ENCODE results near the gene HNRNPA1.
"Not testable (repeated sequence)": the region's sequence is repeated elsewhere in the genome, so short reads cannot be mapped to it uniquely, and the experiment has no call there.

The HNRNPA1 gene

DNA sequence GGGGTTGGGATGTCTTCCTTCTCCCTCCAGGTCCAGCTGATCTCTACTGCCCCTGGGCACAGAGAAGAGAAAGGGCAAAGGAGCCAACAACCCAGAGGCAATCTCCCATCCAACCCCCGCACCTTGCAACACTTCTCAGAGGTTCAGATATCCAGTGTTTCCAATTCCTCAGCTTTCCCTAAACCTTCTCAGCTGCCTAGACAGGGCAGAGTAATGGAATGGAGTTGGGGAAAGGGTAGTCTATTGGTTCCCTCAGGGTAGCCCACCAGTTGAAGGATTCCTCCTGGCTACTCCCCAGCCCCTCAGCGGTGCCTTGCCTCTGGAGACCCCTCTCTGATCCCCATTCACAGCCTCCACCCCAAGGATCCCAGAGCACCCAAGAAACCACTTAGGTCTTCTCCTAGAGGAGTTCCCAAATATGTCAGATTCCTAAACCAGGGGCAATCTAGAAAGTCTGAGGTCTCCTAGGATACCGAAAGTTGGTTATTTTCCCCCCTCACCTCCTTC lies 19.8 kb downstream of the HNRNPA1 start:
- DNase-seq = no peak

DNA sequence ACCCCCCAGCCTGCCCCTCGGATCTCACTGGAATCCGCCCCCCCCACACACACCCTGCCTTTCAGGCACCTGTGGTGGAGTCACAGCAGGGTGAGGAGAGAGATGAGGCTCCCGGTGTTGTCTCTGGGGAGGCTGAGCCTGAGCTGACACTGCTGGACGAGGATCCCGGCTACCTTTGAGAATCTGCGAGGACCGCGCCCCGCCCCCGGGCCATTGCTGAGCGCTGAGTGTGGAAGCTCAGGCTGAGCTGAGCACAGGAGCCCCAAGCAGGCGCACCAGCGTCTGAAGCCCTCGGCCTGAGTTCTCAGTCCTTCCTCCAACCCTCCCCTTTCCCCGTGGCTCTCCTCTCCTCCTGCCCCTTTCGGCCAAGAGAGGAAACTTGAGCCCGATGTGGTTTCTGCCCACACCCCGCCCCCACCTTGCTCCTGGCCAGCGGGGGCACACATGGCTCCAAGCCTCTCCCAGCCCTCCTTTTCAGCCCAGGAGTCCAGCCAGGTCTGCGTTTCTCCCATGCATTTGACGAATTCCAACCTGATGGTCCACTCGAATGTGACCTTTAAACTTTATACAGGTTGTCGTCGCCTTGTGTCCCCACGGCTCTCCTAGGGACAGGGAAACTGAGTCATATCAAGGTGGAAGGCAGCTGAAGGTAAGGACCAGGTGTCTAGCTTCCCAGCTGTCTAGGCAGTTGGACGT lies 20.4 kb downstream of the HNRNPA1 start, which contains the start of gene NFE2:
Gene NFE2, minus strand, starts transcription at position 284 of the 696 bp plus-strand sequence. CDS start 5,767 bp downstream, outside the sequence.
- peak; percentile 46 for DNase-seq

- no peak for DNase-seq
These were observed 21.0 kb downstream of the HNRNPA1 start for GRCh38 chr12:54301428-54302048.

GRCh38 chr12:54303640-54304039 lies 23.1 kb downstream of the HNRNPA1 start:
- no peak for DNase-seq

- DNase-seq = no peak
These were observed 23.8 kb downstream of the HNRNPA1 start for GRCh38 chr12:54304187-54304810.

- no peak for DNase-seq
These were observed 26.6 kb downstream of the HNRNPA1 start for GRCh38 chr12:54306925-54307741.

GRCh38 chr12:54311051-54311450 lies 30.5 kb downstream of the HNRNPA1 start:
- DNase-seq = no peak

GRCh38 chr12:54312309-54312708 lies 31.8 kb downstream of the HNRNPA1 start:
- not testable (repeated sequence) for DNase-seq

DNA sequence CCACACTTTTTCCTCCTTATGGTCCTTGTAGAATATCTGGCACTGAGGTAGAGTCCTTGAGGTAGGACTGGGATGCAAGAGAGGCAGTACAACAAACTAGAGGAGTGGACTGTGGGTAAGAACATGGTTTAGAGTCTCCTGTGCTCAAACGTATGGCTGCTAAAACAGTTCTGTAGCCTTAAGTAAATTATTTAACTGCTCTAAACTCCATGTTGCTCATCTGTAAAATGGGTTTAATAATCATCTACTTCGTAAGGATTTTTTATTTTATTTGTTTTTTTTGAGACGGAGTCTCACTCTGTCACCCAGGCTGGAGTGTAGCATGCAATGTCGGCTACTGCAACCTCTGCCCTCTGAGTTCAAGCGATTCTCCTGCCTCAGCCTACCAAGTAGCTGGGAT lies 40.8 kb downstream of the HNRNPA1 start:
- no peak for DNase-seq

DNA sequence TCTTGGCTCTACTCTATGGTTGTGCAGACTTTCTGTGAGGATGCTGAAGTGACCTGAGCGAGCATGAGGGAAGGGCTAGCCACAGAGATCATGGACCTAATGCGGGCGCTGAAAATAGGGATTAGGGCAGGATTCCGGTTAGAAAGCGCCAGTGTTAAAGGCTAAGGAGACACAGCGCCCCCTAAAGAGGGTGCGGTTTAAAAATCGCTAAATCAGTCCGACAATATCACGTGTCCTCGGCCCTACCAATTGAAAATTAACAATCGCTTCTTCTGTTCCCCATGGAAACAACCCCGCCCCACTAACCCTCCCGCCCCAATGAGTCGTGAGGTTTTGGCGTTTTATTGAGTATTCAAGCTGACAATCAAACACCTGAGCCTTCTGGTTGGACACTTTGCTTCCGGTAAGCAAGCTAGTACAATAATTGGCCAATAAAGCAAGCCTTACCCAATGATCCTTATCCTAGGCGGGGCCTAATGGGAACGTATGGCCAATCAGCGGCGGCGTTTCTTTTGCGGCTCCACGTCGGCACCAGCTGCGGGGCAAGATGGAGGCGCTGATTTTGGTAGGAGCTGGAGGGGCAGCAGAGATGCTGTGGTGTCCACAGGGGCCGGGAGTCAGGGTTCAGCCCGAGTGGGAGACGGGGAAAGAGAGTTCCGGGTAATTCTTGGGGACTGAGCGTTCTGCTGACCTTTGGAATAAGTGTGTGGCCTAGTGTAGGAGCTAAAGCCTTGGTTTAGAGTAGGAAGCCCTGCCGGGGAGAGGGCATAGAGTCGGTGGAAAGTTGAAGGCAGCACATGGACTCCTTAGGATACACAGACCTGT lies 44.3 kb downstream of the HNRNPA1 start, which contains the start of gene COPZ1:
Gene COPZ1, plus strand, starts transcription at position 515 of the 825 bp plus-strand sequence. Its CDS starts 33 bp downstream, at position 548.
- peak; percentile 88 for DNase-seq

- not testable (repeated sequence) for DNase-seq
These were observed 45.0 kb downstream of the HNRNPA1 start for GRCh38 chr12:54325442-54326109.

- DNase-seq = no peak
These were observed 48.2 kb downstream of the HNRNPA1 start for GRCh38 chr12:54328595-54329337.

DNA sequence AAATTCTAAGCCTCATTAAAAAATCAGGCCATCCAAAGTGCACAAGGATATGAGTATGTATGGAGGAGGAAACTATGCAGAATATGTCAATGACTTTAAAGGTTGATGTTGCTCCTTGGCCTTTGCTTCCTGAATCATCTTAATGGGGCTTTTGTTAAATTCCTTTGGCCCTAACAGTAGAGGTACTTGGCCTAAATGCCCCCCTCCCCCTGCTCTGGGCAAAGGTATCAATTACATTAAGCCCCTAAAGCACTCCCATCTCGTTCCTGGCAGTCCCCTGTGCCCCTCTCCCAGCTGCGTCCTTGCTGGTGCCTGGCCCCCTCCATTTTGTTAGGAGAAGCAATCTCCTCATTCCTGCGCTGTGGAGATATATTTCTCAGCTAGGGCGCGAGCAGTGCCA lies 49.2 kb downstream of the HNRNPA1 start:
- no peak for DNase-seq

- DNase-seq = no peak
These were observed 49.9 kb downstream of the HNRNPA1 start for GRCh38 chr12:54330442-54330841.

- DNase-seq = no peak
These were observed 50.9 kb downstream of the HNRNPA1 start for GRCh38 chr12:54331461-54331860.

- DNase-seq = no peak
These were observed 53.0 kb downstream of the HNRNPA1 start for GRCh38 chr12:54333420-54334034.
